CD4-positive, alpha-beta T cell (primary cell): ENCODE data around the gene LIMCH1. TPM values are rescaled to one million over a fixed set of nuclear protein-coding genes. Genes with fewer than 3 reads are reported as not detected.

Source experiments
- ATAC-seq: fragments of 200-7000 bp; cut with Tn5 transposase; one replicate; pipeline ENCODE4 v1.10.0; 2022; ENCODE audit warnings: mild to moderate bottlenecking; ENCODE audit not compliant: poor library complexity
- CTCF ChIA-PET: fragments of 350-600 bp; sonication (Branson Sonifier 250); formaldehyde crosslinking; loops from one replicate; lab custom pipeline; 2021; ENCODE audit warnings: antibody characterized with exemption, inconsistent platforms; lab: Charles Lee
- POLR2A ChIA-PET: fragments of 350-600 bp; sonication (Branson Sonifier 250); formaldehyde crosslinking; loops from one replicate; lab custom pipeline; 2021; ENCODE audit warnings: antibody characterized with exemption, inconsistent platforms; lab: Charles Lee
- DNase-seq, 14 experiments: peaks; one replicate each; pipeline ENCODE4 v3.0.0-alpha.2; 2013 to 2020; ENCODE audit warnings: mixed read lengths in 2 of 14
- H3K27ac ChIP-seq, 2 donors: one replicate each; pipeline versions ENCODE4 v1.5.1 to v1.7.0; 2013; ENCODE audit warnings: low read length in 2 of 2, low read depth in 1 of 2, mild to moderate bottlenecking in 1 of 2
- H3K27me3 ChIP-seq, 2 experiments: 1 replicate in 1 of 2; 2 replicates in 1 of 2; pipeline versions ENCODE4 v1.6.1 to v1.7.0; 2013; ENCODE audit warnings: low read length in 2 of 2, control low read depth in 1 of 2, mild to moderate bottlenecking in 1 of 2, moderate library complexity in 1 of 2; ENCODE audit not compliant: insufficient read depth in 2 of 2, control insufficient read depth in 1 of 2
- H3K36me3 ChIP-seq: one replicate; pipeline ENCODE4 v1.6.1; 2013; ENCODE audit warnings: low read length, control low read depth; ENCODE audit not compliant: insufficient read depth
- H3K4me1 ChIP-seq: one replicate; pipeline ENCODE4 v1.6.1; 2013; ENCODE audit warnings: low read length, control low read depth; ENCODE audit not compliant: insufficient read depth
- H3K4me3 ChIP-seq: one replicate; pipeline ENCODE4 v1.5.1; 2013; ENCODE audit warnings: mild to moderate bottlenecking, low read length, moderate library complexity
- H3K9me3 ChIP-seq, 2 experiments: 1 replicate in 1 of 2; 2 replicates in 1 of 2; pipeline versions ENCODE4 v1.6.1 to v1.7.0; 2013; ENCODE audit warnings: low read length in 2 of 2, mild to moderate bottlenecking in 2 of 2, control low read depth in 1 of 2, moderate library complexity in 1 of 2; ENCODE audit not compliant: control insufficient read depth in 1 of 2, insufficient read depth in 1 of 2
- H3K27ac Mint-ChIP-seq: one replicate; pipeline ENCODE4 v1.8.0; 2020; ENCODE audit warnings: mixed read lengths
- H3K27me3 Mint-ChIP-seq: one replicate; pipeline ENCODE4 v1.8.0; 2021; ENCODE audit warnings: mixed read lengths
- H3K36me3 Mint-ChIP-seq: one replicate; pipeline ENCODE4 v1.8.0; 2021; ENCODE audit warnings: low read depth, mixed read lengths
- H3K4me1 Mint-ChIP-seq: one replicate; pipeline ENCODE4 v1.8.0; 2021; ENCODE audit warnings: low read depth, mixed read lengths
- H3K4me3 Mint-ChIP-seq: one replicate; pipeline ENCODE4 v1.8.0; 2020; ENCODE audit warnings: mild to moderate bottlenecking, mixed read lengths
- H3K9me3 Mint-ChIP-seq: one replicate; pipeline ENCODE4 v1.8.0; 2020; ENCODE audit warnings: mixed read lengths
- CTCF ChIP-seq: fragments of 200-600 bp; IDR thresholded peaks from one replicate; pipeline ENCODE4 v1.8.0; 2022; ENCODE audit warnings: antibody characterized with exemption, mild to moderate bottlenecking
- intact Hi-C, 2 experiments: fragments of 100-400 bp; cut with DNase I in 1 of 2; cut with micrococcal nuclease in 1 of 2; formaldehyde crosslinking; loops; one replicate each; pipeline versions ENCODE4 v1.15.1 to v1.9.0; 2023 to 2025; cut with DNase I, micrococcal nuclease
- total RNA-seq, 174 experiments: library from RNA in 2 of 174; stranded (reverse) in 2 of 174; gene quantifications; one replicate each; pipeline ENCODE4 v1.2.3 and lab custom pipeline; 2021 to 2026

Gene LIMCH1
- total RNA-seq, 2 experiments from 2014 or later, result not detected

GRCh38 chr4:41573502-41574001 is 35.6 kb downstream of the LIMCH1 start:
- no peaks in the 10 kb centered on the region for H3K36me3 Mint-ChIP-seq
- H3K27ac ChIP-seq, result no peak overlapping the region
- DNase-seq (no peak), ATAC-seq (no peak)
- TF ChIP-seq CTCF, result no peak
- no peaks in the 10 kb centered on the region for H3K9me3 Mint-ChIP-seq
- no peak overlapping the region for H3K4me3 Mint-ChIP-seq
- no peak overlapping the region for H3K4me3 ChIP-seq
- POLR2A ChIA-PET, result no interaction called here
- no peaks in the 10 kb centered on the region for H3K27me3 ChIP-seq
- intact Hi-C loops, result no loop called here
- no peaks in the 10 kb centered on the region for H3K4me1 ChIP-seq
- H3K27me3 Mint-ChIP-seq, result no peaks in the 10 kb centered on the region
- CTCF ChIA-PET, result interaction anchor here (1.1 kb wide), 1 partner anchor 35 kb away, joined by 3 read pairs; the partner anchor contains the start of gene LIMCH1
- H3K27ac Mint-ChIP-seq, result no peak overlapping the region
- H3K36me3 ChIP-seq, result no peaks in the 10 kb centered on the region
- H3K9me3 ChIP-seq, result no peaks in the 10 kb centered on the region
- no peaks in the 10 kb centered on the region for H3K4me1 Mint-ChIP-seq

GRCh38 chr4:41575207-41575606 is 37.2 kb downstream of the LIMCH1 start:
- no peaks in the 10 kb centered on the region for H3K9me3 ChIP-seq
- Mint-ChIP-seq H3K27ac (no peak overlapping the region), H3K4me3 (no peak overlapping the region), H3K9me3 (no peaks in the 10 kb centered on the region), H3K27me3 (no peaks in the 10 kb centered on the region), H3K36me3 (no peaks in the 10 kb centered on the region), H3K4me1 (no peaks in the 10 kb centered on the region)
- intact Hi-C loops, result no loop called here
- ATAC-seq, result no peak
- H3K27me3 ChIP-seq, result no peaks in the 10 kb centered on the region
- POLR2A ChIA-PET, result no interaction called here
- no peak overlapping the region for H3K4me3 ChIP-seq
- DNase-seq, result no peak
- CTCF ChIA-PET, result no interaction called here
- no peak overlapping the region for H3K27ac ChIP-seq
- no peaks in the 10 kb centered on the region for H3K36me3 ChIP-seq
- H3K4me1 ChIP-seq, result no peaks in the 10 kb centered on the region
- TF ChIP-seq CTCF, result no peak

DNA sequence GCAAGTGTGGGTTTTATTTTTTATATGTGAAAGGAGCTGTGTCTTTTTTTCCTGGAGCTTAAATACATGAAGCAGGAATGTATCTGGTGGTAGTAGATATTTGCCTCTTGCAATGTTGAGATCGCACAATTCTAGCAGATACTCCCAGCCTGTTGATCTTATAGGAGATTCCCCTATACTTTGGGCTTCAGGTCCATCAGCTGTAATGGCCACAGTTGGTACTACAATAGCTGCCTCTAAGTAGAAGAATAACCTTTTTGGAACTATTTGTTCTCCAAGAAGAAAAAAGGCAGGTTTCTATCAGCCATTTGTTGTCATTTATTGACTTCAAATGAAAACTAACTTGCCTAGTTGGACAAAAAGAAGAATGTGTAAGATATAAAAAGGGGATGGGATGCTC is 37.7 kb downstream of the LIMCH1 start:
- no peak overlapping the region for H3K27ac Mint-ChIP-seq
- Histone ChIP-seq H3K4me3 (no peak overlapping the region), H3K27me3 (no peaks in the 10 kb centered on the region), H3K27ac (no peak overlapping the region), H3K4me1 (no peaks in the 10 kb centered on the region), H3K36me3 (no peaks in the 10 kb centered on the region), H3K9me3 (no peaks in the 10 kb centered on the region)
- H3K27me3 Mint-ChIP-seq, result no peaks in the 10 kb centered on the region
- no peaks in the 10 kb centered on the region for H3K36me3 Mint-ChIP-seq
- H3K4me1 Mint-ChIP-seq, result no peaks in the 10 kb centered on the region
- TF ChIP-seq CTCF, result no peak
- no peaks in the 10 kb centered on the region for H3K9me3 Mint-ChIP-seq
- POLR2A ChIA-PET, result no interaction called here
- intact Hi-C loops, result no loop called here
- ATAC-seq, result no peak
- CTCF ChIA-PET, result no interaction called here
- no peak overlapping the region for H3K4me3 Mint-ChIP-seq
- DNase-seq, result no peak
